PC-9 (cell line): ENCODE data around the gene C10orf71. TPM values are rescaled to one million over a fixed set of nuclear protein-coding genes. Genes with fewer than 3 reads are reported as not detected.

ENCODE experiments used
- BruUV-seq: library from RNA; stranded (reverse); fragments of 400-500 nt; replicated peaks from 2 replicates; lab custom pipeline; 2021; lab: Mats Ljungman, UMichigan
- CTCF ChIA-PET: fragments of 300-600 bp; sonication (Branson Sonifier 250); formaldehyde crosslinking; loops from one replicate; lab custom pipeline; 2022; ENCODE audit warnings: antibody characterized with exemption; lab: Charles Lee
- POLR2A ChIA-PET: fragments of 300-600 bp; sonication (Branson Sonifier 250); formaldehyde crosslinking; loops from one replicate; lab custom pipeline; 2022; ENCODE audit warnings: antibody characterized with exemption; ENCODE audit not compliant: unreplicated experiment; lab: Charles Lee
- DNase-seq, 2 experiments: peaks; one replicate each; pipeline versions ENCODE4 v3.0.0 to v3.0.0-alpha.2; 2015 to 2022; ENCODE audit warnings: mixed read lengths in 1 of 2
- H2AFZ ChIP-seq: fragments of 200-600 bp; sonication (generic); 2 replicates; pipeline ENCODE4 v1.8.1; 2017; ENCODE audit warnings: antibody characterized with exemption
- H3F3A ChIP-seq: fragments of 200-600 bp; sonication (generic); 2 replicates; pipeline ENCODE4 v1.8.1; 2017; ENCODE audit warnings: antibody characterized with exemption, mild to moderate bottlenecking, low read depth; ENCODE audit not compliant: insufficient read depth
- H3K27ac ChIP-seq: fragments of 200-600 bp; sonication (generic); 2 replicates; pipeline ENCODE4 v1.6.1; 2016; ENCODE audit warnings: mixed run types
- H3K27me3 ChIP-seq: fragments of 200-600 bp; sonication (generic); 2 replicates; pipeline ENCODE4 v1.6.1; 2016; ENCODE audit warnings: low read depth, mixed run types; ENCODE audit not compliant: insufficient read depth
- H3K36me3 ChIP-seq: fragments of 200-600 bp; sonication (generic); 2 replicates; pipeline ENCODE4 v1.6.1; 2016; ENCODE audit warnings: low read depth, mixed run types
- H3K4me1 ChIP-seq: fragments of 200-600 bp; sonication (generic); replicated peaks from 2 replicates; pipeline ENCODE4 v1.6.1; 2016; ENCODE audit warnings: mixed run types; ENCODE audit not compliant: insufficient read depth
- H3K4me2 ChIP-seq: fragments of 200-600 bp; sonication (generic); 2 replicates; pipeline ENCODE4 v1.6.1; 2017; ENCODE audit warnings: mixed run types
- H3K4me3 ChIP-seq: fragments of 200-600 bp; sonication (generic); 2 replicates; pipeline ENCODE4 v1.6.1; 2016; ENCODE audit warnings: mixed run types
- H3K79me2 ChIP-seq: fragments of 200-600 bp; sonication (generic); 2 replicates; pipeline ENCODE4 v1.6.1; 2017; ENCODE audit warnings: low read depth, mixed run types
- H3K9me2 ChIP-seq: fragments of 200-600 bp; sonication (generic); 2 replicates; pipeline ENCODE4 v1.8.1; 2017; ENCODE audit warnings: mild to moderate bottlenecking; ENCODE audit not compliant: insufficient read depth
- H3K9me3 ChIP-seq: fragments of 200-600 bp; sonication (generic); 2 replicates; pipeline ENCODE4 v1.8.1; 2016; ENCODE audit warnings: low read depth; ENCODE audit not compliant: insufficient read depth
- H4K20me1 ChIP-seq: fragments of 200-600 bp; sonication (generic); 2 replicates; pipeline ENCODE4 v1.8.1; 2017; ENCODE audit not compliant: insufficient read depth
- EZH2 ChIP-seq: fragments of 200-600 bp; sonication (generic); IDR thresholded peaks from 2 replicates; pipeline ENCODE4 v1.8.0; 2017; ENCODE audit warnings: antibody characterized with exemption, low read depth
- intact Hi-C: fragments of 100-400 bp; cut with micrococcal nuclease; formaldehyde crosslinking; loops from one replicate; pipeline ENCODE4 v1.10.0; 2022; ENCODE audit not compliant: unreplicated experiment
- total RNA-seq: library from RNA; stranded (reverse); gene quantifications from 2 replicates; pipeline ENCODE4 v1.2.3, GENCODE V29; 2021
- TF ChIP-seq, protein P1 (sequence below): fragments of 200-600 bp; sonication (generic); conservative IDR thresholded peaks from 2 replicates; pipeline ENCODE4 v1.6.1; 2017; ENCODE audit warnings: mixed run types, antibody characterized with exemption, mild to moderate bottlenecking, moderate library complexity

The C10orf71 gene
- total RNA-seq, 1 experiment from 2014 or later, result not detected

GRCh38 chr10:49332333-49332732, 33.4 kb downstream of the C10orf71 start:
- H3K9me3 ChIP-seq, result no peaks in the 10 kb centered on the region
- ChIA-PET CTCF (no interaction called here), POLR2A (no interaction called here)
- no peaks in the 10 kb centered on the region for H3K9me2 ChIP-seq
- H3K4me3 ChIP-seq, result no peak overlapping the region
- no peaks in the 10 kb centered on the region for H3F3A ChIP-seq
- no peak overlapping the region for H2AFZ ChIP-seq
- H3K4me1 ChIP-seq, result no peaks in the 10 kb centered on the region
- peaks cover 63% of the 10 kb centered on the region for H3K27me3 ChIP-seq
- no peak for TF ChIP-seq EZH2
- TF ChIP-seq, protein P1, sequence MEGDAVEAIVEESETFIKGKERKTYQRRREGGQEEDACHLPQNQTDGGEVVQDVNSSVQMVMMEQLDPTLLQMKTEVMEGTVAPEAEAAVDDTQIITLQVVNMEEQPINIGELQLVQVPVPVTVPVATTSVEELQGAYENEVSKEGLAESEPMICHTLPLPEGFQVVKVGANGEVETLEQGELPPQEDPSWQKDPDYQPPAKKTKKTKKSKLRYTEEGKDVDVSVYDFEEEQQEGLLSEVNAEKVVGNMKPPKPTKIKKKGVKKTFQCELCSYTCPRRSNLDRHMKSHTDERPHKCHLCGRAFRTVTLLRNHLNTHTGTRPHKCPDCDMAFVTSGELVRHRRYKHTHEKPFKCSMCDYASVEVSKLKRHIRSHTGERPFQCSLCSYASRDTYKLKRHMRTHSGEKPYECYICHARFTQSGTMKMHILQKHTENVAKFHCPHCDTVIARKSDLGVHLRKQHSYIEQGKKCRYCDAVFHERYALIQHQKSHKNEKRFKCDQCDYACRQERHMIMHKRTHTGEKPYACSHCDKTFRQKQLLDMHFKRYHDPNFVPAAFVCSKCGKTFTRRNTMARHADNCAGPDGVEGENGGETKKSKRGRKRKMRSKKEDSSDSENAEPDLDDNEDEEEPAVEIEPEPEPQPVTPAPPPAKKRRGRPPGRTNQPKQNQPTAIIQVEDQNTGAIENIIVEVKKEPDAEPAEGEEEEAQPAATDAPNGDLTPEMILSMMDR, result no peak
- H4K20me1 ChIP-seq, result no peaks in the 10 kb centered on the region
- DNase-seq, result no peak
- H3K36me3 ChIP-seq, result no peaks in the 10 kb centered on the region
- intact Hi-C loops, result no loop called here
- no peak overlapping the region for H3K4me2 ChIP-seq
- no TSS peak for BruUV-seq
- H3K27ac ChIP-seq, result no peak overlapping the region
- no peaks in the 10 kb centered on the region for H3K79me2 ChIP-seq

- CTCF ChIA-PET, result no interaction called here
- intact Hi-C loops, result no loop called here
- no TSS peak for BruUV-seq
Measured at GRCh38 chr10:49332768-49333167, 33.8 kb downstream of the C10orf71 start.

DNA sequence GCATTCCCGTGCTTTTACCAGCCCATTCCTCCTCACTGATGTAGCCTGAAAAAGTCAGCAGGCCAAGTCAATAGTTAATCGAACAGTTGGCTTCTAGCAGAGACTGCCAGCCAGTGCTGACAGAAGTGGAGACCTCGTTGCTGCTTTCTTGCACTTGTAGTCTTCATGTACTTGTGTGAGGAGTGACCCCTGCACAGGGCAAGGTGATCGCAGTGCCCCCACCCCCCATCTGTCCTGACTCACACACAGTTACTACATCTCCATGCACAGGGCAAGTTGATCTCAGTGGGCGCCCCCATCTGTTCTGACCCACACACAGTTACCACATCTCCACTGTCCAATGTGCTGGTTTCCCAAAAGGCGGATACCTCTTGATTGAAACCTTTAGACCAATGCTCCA, 34.2 kb downstream of the C10orf71 start:
- H4K20me1 ChIP-seq, result no peaks in the 10 kb centered on the region
- no peaks in the 10 kb centered on the region for H3K9me2 ChIP-seq
- H3K4me1 ChIP-seq, result no peaks in the 10 kb centered on the region
- H2AFZ ChIP-seq, result no peak overlapping the region
- ChIA-PET POLR2A (no interaction called here), CTCF (no interaction called here)
- no peak overlapping the region for H3K4me3 ChIP-seq
- no peaks in the 10 kb centered on the region for H3K9me3 ChIP-seq
- no peak overlapping the region for H3K4me2 ChIP-seq
- DNase-seq, result no peak
- TF ChIP-seq, protein P1, result no peak
- no peak for TF ChIP-seq EZH2
- H3K36me3 ChIP-seq, result no peaks in the 10 kb centered on the region
- no TSS peak for BruUV-seq
- intact Hi-C loops, result no loop called here
- no peaks in the 10 kb centered on the region for H3F3A ChIP-seq
- H3K27me3 ChIP-seq, result peaks cover 56% of the 10 kb centered on the region
- H3K27ac ChIP-seq, result no peak overlapping the region
- no peaks in the 10 kb centered on the region for H3K79me2 ChIP-seq

More at GRCh38 chr10:49332768-49333167, 33.8 kb downstream of the C10orf71 start:
- Histone ChIP-seq H3K9me2 (no peaks in the 10 kb centered on the region), H2AFZ (no peak overlapping the region), H3K4me3 (no peak overlapping the region), H3K9me3 (no peaks in the 10 kb centered on the region), H3K27me3 (peaks cover 59% of the 10 kb centered on the region), H3F3A (no peaks in the 10 kb centered on the region), H4K20me1 (no peaks in the 10 kb centered on the region), H3K4me1 (no peaks in the 10 kb centered on the region), H3K36me3 (no peaks in the 10 kb centered on the region), H3K4me2 (no peak overlapping the region), H3K27ac (no peak overlapping the region), H3K79me2 (no peaks in the 10 kb centered on the region)
- POLR2A ChIA-PET, result no interaction called here
- no peak for DNase-seq
- no peak for TF ChIP-seq EZH2
- TF ChIP-seq, protein P1, result no peak
